Measurements from ENCODE around the gene SND1. TPM values are rescaled to one million over a fixed set of nuclear protein-coding genes. Genes with fewer than 3 reads are reported as not detected.

Gene SND1
- total and polyA plus RNA-seq, 12 donors = 58.9 to 266 (median 132) TPM

DNA sequence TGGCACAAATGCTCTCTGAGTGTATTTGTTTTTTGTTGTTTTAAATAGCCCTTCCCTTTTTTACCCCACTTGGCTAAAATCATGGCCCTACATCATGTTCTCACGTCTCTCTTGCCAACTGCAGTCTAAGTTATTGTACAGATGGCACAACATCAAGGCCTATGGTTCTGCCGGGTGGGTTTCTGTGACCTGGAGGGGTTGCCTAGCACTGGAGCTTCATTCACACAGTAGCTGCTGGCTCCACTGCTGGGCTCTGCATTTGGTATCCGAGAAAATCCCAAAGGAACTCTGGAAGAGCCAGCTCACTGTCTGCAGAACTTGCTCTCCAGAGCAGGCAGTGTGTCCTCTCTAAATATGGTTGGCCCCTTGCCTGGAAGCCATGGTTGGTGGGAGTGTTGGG lies 258.7 kb downstream of the SND1 start:
- H3K4me3 ChIP-seq = no peak overlapping the region
- DNase-seq = no peak
- H3K36me3 ChIP-seq (replicated peaks in 1 of 2) = no peaks in the 10 kb centered on the region
- TF ChIP-seq, protein P1, sequence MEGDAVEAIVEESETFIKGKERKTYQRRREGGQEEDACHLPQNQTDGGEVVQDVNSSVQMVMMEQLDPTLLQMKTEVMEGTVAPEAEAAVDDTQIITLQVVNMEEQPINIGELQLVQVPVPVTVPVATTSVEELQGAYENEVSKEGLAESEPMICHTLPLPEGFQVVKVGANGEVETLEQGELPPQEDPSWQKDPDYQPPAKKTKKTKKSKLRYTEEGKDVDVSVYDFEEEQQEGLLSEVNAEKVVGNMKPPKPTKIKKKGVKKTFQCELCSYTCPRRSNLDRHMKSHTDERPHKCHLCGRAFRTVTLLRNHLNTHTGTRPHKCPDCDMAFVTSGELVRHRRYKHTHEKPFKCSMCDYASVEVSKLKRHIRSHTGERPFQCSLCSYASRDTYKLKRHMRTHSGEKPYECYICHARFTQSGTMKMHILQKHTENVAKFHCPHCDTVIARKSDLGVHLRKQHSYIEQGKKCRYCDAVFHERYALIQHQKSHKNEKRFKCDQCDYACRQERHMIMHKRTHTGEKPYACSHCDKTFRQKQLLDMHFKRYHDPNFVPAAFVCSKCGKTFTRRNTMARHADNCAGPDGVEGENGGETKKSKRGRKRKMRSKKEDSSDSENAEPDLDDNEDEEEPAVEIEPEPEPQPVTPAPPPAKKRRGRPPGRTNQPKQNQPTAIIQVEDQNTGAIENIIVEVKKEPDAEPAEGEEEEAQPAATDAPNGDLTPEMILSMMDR (IDR thresholded peaks at IDR 0.05) = no peak
- no peak for TF ChIP-seq POLR2A (IDR thresholded peaks at IDR 0.05)
- WGBS, 4 donors = 80 to 91% (median 88%) methylated on average over 3 of the region's 3 CpGs
- intact Hi-C loops (cut with DNase I) = no loop called here
- no peaks in the 10 kb centered on the region for H3K27me3 ChIP-seq
- H3K4me1 ChIP-seq (replicated peaks in 1 of 2) = peaks cover 7 to 42% of the 10 kb centered on the region in 2 donors
- no peak overlapping the region for H3K27ac ChIP-seq
- H3K9me3 ChIP-seq (replicated peaks in 1 of 3) = no peaks in the 10 kb centered on the region

DNA sequence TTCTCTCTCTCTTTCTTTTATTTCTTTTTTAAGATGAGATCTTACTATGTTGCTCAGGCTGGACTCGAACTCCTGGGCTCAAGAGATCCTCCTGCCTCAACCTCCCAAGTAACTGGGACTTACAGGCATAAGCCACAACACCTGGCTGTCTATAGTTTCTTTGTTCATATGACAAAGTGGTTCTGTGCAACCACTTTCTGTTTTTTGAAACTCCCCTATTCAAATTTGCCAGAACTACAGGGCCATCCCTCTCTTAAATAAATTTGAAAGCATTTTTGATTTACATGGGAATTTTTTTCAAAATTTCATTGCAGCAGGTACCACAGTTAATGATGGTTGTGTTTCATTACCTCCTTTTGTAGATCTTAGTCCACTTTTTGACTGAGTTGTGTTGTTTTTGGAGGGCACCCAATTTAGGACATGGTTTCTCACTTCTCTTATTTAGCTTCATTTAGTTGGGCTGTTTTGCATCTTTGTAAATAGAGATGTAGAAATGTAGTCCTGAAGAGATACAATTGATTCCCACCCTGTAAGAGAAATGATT lies 260.0 kb downstream of the SND1 start:
- no peaks in the 10 kb centered on the region for H3K9me3 ChIP-seq (replicated peaks in 1 of 3)
- H3K27ac ChIP-seq = no peak overlapping the region
- no peak overlapping the region for H3K4me3 ChIP-seq
- intact Hi-C loops (cut with DNase I) = no loop called here
- TF ChIP-seq, protein P1 (IDR thresholded peaks at IDR 0.05) = no peak
- TF ChIP-seq POLR2A (IDR thresholded peaks at IDR 0.05) = no peak
- WGBS, 4 donors = 93 to 100% (median 96%) methylated on average over 1 of the region's 1 CpG
- no peaks in the 10 kb centered on the region for H3K36me3 ChIP-seq (replicated peaks in 1 of 2)
- peaks cover 6 to 28% of the 10 kb centered on the region in 2 donors for H3K4me1 ChIP-seq (replicated peaks in 1 of 2)
- no peak for DNase-seq
- H3K27me3 ChIP-seq = no peaks in the 10 kb centered on the region

DNA sequence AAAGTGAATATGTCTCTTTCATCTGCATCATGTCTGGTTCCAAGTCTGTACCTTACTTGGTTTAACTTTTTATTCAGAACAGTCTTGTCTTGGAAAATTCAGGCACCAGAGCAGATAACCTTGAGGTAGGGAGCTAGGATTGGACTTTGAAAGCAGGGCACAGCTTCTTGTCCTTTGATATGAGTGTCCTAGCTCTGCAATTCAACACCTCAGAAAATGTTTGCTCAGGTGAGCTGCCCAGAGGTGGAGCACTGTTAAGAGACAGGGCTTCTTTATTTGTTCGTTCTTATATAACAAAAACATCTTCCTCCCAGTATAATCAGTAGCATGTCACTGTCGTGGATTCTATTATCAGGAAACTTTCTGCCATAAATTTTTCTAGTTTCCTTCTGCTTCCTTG lies 260.9 kb downstream of the SND1 start:
- Histone ChIP-seq H3K9me3 (replicated peaks in 1 of 3) (no peaks in the 10 kb centered on the region), H3K27ac (no peak overlapping the region), H3K27me3 (no peaks in the 10 kb centered on the region), H3K36me3 (replicated peaks in 1 of 2) (no peaks in the 10 kb centered on the region), H3K4me1 (replicated peaks in 1 of 2) (peaks cover 4 to 19% of the 10 kb centered on the region in 2 donors), H3K4me3 (no peak overlapping the region)
- TF ChIP-seq POLR2A (IDR thresholded peaks at IDR 0.05) = no peak
- TF ChIP-seq, protein P1 (IDR thresholded peaks at IDR 0.05) = no peak
- intact Hi-C loops (cut with DNase I) = no loop called here
- DNase-seq = no peak
- WGBS, 4 donors = 29 to 38% (median 32%) methylated on average over 2 of the region's 2 CpGs

DNA sequence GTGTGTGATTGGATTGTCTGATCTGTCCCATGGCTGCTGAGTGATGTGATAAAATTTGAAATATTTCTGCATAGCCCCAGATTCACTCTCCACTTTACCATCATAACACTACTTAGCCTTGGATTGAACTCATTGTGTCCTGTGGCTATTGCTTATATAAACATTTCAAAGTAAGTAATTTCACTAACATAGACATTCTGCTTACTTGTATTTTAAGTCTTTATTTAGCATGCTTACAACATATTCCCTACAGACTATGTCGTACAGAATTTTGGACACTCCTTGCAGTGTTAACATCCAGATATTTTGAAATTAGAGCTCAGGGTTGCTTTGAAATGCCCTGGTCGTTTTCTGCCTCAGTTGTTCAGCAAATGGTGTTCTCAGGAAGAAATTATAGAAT lies 261.7 kb downstream of the SND1 start:
- Histone ChIP-seq H3K4me3 (no peak overlapping the region), H3K36me3 (replicated peaks in 1 of 2) (no peaks in the 10 kb centered on the region), H3K27me3 (no peaks in the 10 kb centered on the region), H3K27ac (no peak overlapping the region), H3K4me1 (replicated peaks in 1 of 2) (peaks cover 4 to 18% of the 10 kb centered on the region in 2 donors), H3K9me3 (replicated peaks in 1 of 3) (no peaks in the 10 kb centered on the region)
- no peak for DNase-seq
- WGBS, 4 donors = 70 to 83% (median 75%) methylated on average over 2 of the region's 2 CpGs
- TF ChIP-seq, protein P1 (IDR thresholded peaks at IDR 0.05) = no peak
- intact Hi-C loops (cut with DNase I) = no loop called here
